ENCODE results near the gene JAZF1. TPM values are rescaled to one million over a fixed set of nuclear protein-coding genes. Genes with fewer than 3 reads are reported as not detected.

The JAZF1 gene
- total and polyA plus RNA-seq, 2 of the 8 experiments (the other 6 are each of a cell fraction or from before 2014, with no cell fraction given): 2.6 to 21.8 TPM

DNA sequence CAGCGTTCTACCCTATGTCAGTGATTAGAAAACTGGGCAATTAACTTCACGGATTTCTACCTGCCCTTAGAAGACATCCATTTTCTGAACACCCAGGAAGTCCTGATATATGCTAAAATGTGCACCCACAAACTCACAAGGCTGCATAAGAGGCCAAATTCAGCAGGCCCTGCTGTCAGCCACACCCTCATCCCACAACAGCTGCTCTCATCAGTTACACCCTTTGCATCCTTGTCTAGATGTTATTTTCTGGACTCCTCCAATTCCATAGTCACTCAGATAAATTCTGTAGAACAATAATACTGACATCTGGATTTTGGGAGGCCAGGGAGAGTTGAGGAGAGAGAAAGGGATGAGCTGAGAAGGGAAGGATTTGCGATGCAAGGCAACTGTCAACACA lies 231.7 kb downstream of the JAZF1 start:
- Histone ChIP-seq H3K36me3 (ENCODE audit: control insufficient read depth in 2 of 4, insufficient read depth in 4 of 4, low read length in 3 of 4) (no peaks in the 10 kb centered on the region), H3K23me2 (ENCODE audit: low read depth, low read length) (no peaks in the 10 kb centered on the region), H2BK120ac (replicated peaks; ENCODE audit: low read depth, low read length) (no peak overlapping the region), H3K4me2 (ENCODE audit: insufficient read depth in 1 of 2, low read depth in 2 of 2, low read length in 2 of 2) (no peak overlapping the region), H3K79me1 (ENCODE audit: low read depth, low read length) (no peaks in the 10 kb centered on the region; the same call in 1 of the 2 replicates), H3K4me3 (ENCODE audit: extremely low read depth in 1 of 4, insufficient read depth in 2 of 4, low read depth in 3 of 4, low read length in 4 of 4) (no peak overlapping the region), H3K9ac (replicated peaks in 1 of 4; ENCODE audit: extremely low read depth in 1 of 4, low read depth in 3 of 4, low read length in 3 of 4) (no peak overlapping the region), H3K4ac (replicated peaks; ENCODE audit: insufficient read length, low read depth, low read length) (no peak overlapping the region), H2AFZ (ENCODE audit: low read length) (no peak overlapping the region), H3K23ac (ENCODE audit: insufficient read length) (no peak overlapping the region), H4K20me1 (replicated peaks in 1 of 2; ENCODE audit: control insufficient read depth in 1 of 2, insufficient read depth in 2 of 2, low read length in 2 of 2) (peaks cover 0 to 1% of the 10 kb centered on the region in 2 experiments), H3K27me3 (replicated peaks in 1 of 4; ENCODE audit: control insufficient read depth in 3 of 4, extremely low read depth in 1 of 4, insufficient read depth in 3 of 4, low read length in 3 of 4) (no peaks in the 10 kb centered on the region), H2BK15ac (ENCODE audit: low read length) (no peak overlapping the region), H4K91ac (replicated peaks; ENCODE audit: insufficient read length, low read length) (no peak overlapping the region), H2AK5ac (ENCODE audit: low read depth, low read length) (no peak overlapping the region), H2BK20ac (ENCODE audit: low read length) (no peak overlapping the region), H3K79me2 (ENCODE audit: control insufficient read depth in 1 of 2, insufficient read depth in 2 of 2, low read length in 2 of 2) (no peaks in the 10 kb centered on the region), H4K5ac (ENCODE audit: insufficient read length, low read depth, low read length) (no peak overlapping the region), H3K9me3 (ENCODE audit: insufficient read depth in 2 of 2, low read depth in 1 of 2, low read length in 1 of 2) (no peaks in the 10 kb centered on the region), H3K27ac (ENCODE audit: low read depth, low read length) (no peak overlapping the region), H2BK12ac (ENCODE audit: low read depth, low read length) (no peak overlapping the region), H3K56ac (replicated peaks; ENCODE audit: insufficient read length, low read depth, low read length) (no peak overlapping the region), H4K8ac (ENCODE audit: extremely low read depth, insufficient read depth, low read length) (no peak overlapping the region), H3K18ac (ENCODE audit: extremely low read depth, low read length) (no peak overlapping the region), H3K4me1 (replicated peaks in 1 of 4; ENCODE audit: control insufficient read depth in 3 of 4, insufficient read depth in 4 of 4, low read length in 3 of 4) (no peaks in the 10 kb centered on the region), H3K14ac (ENCODE audit: insufficient read length) (no peak overlapping the region), H2BK5ac (ENCODE audit: low read depth, low read length) (no peak overlapping the region)
- CTCF ChIA-PET (ENCODE audit: partially characterized antibody): interaction anchor here (1.0 to 1.4 kb wide), 2 partner anchors 12 to 15 kb away, joined by 4 read pairs; no protein-coding TSS in a partner anchor
- FAIRE-seq (no peak), DNase-seq (ENCODE audit: low read depth in 1 of 2, low spot score in 2 of 2) (no peak)
- WGBS, 2 experiments (ENCODE audit: extremely low coverage in 1 of 2, insufficient coverage in 1 of 2, insufficient read length in 1 of 2, insufficient replicate concordance in 2 of 2, low coverage in 1 of 2, low lambda C conversion rate in 2 of 2, missing lambda C conversion rate in 1 of 2): 93% methylated on average over 3 of the region's 3 CpGs; no CpG with 5 or more reads in 1 of the 2 experiments
- POLR2A ChIA-PET (ENCODE audit: partially characterized antibody): no interaction called here

All from H1 (cell line).